Measurements from ENCODE around the gene TIGD2. TPM values are rescaled to one million over a fixed set of nuclear protein-coding genes. Genes with fewer than 3 reads are reported as not detected.

TIGD2 gene
- 5.3 TPM for polyA plus RNA-seq (2013, experiment 1 of 2)
- 4.9 TPM for polyA plus RNA-seq (2013, experiment 2 of 2)

DNA sequence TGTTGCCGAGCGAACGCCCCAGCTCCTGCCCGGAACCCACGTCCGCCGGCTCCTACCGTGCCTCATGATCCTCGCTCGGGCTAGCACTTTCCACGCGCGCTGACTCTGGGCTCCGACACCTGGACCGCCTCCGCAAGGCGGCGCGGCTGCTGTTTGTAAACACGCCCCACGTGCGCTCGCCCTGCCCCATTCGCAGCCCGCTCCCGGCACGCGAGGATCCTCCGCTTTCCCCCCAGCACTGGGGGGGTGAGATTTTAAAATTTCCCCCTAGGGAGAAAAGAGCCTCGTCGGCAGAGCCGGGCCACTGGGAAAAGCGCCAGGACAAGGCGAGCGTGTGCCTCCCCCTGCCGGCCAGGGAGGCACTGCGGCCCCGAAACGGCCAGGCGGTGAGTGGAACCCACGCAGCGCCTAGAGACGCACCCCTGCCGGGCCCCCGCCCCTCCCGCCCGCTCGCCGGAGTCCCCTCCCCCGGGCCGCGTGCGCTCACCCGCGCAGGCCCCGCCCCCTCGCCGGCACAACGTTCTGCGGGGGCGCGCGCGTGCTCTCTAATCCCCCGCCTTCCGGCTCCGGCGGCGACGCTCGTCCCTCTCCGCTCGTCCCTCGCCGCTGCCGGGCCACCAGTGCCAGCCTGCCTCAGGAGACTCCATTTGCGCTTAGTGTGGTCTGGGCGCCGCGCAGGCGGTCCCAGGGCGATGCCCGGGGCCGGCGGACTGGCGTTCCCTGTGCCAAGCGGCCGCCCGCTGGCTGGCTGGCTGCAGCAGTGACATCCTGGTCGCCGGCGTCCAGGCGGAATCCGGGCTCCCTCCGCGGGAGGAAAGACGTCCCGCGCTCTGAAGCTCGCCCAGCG is at the start of gene TIGD2:
Gene TIGD2, plus strand, starts transcription at position 548 of the 847 bp plus-strand sequence. CDS start 1,442 bp downstream, outside the sequence.
- WGBS = under 1% methylated on average over 101 of the region's 101 CpGs
- H3K4me1 ChIP-seq (ENCODE audit: insufficient read depth, low read length) = peaks cover 5% of the 10 kb centered on the region; the same call in 1 of the 2 replicates
- H3K9me3 ChIP-seq (ENCODE audit: insufficient read depth, low read depth, low read length) = no peaks in the 10 kb centered on the region
- H3K4me3 ChIP-seq (ENCODE audit: low read length) = peak within 1 kb of the TSS; percentile 79
- H3K36me3 ChIP-seq (ENCODE audit: insufficient read depth, low read length) = no peaks in the 10 kb centered on the region
- H3K9ac ChIP-seq (ENCODE audit: low read depth, low read length) = peak within 1 kb of the TSS; percentile 87
- peaks cover 36% of the 10 kb centered on the region for H3K27me3 ChIP-seq (ENCODE audit: insufficient read depth, low read length)
- H3K27ac ChIP-seq (ENCODE audit: low read depth, low read length) = peak within 1 kb of the TSS; percentile 46

GRCh38 chr4:89064848-89065247 is 46.5 kb upstream of the TIGD2 start:
- Histone ChIP-seq H3K36me3 (ENCODE audit: insufficient read depth, low read length) (no peaks in the 10 kb centered on the region), H3K9ac (ENCODE audit: low read depth, low read length) (no peak overlapping the region), H3K27me3 (ENCODE audit: insufficient read depth, low read length) (no peaks in the 10 kb centered on the region), H3K9me3 (ENCODE audit: insufficient read depth, low read depth, low read length) (peaks cover 13% of the 10 kb centered on the region; the same call in 1 of the 2 replicates), H3K4me3 (ENCODE audit: low read length) (no peak overlapping the region), H3K27ac (ENCODE audit: low read depth, low read length) (no peak overlapping the region), H3K4me1 (ENCODE audit: insufficient read depth, low read length) (no peaks in the 10 kb centered on the region)
- WGBS = 49% methylated on average over 2 of the region's 3 CpGs

DNA sequence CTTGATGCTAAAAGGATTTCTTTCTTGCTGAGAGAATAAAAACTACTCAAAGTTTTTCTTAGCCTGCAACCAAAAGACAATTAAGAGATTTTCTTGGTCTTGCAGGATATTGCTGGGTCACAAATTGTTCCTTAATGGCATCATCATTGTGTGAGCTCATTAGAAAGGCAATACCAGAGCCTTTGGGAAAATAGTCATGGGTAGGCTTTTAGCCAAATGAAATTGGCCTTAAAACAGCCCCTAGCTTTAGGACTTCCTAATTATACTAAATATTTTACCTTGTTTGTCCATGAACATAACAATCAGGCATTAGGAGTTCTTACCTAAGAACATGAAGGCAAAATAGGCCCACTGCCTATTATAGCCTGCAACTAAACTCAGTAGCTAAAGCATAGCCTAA is 43.9 kb upstream of the TIGD2 start:
- no peaks in the 10 kb centered on the region for H3K36me3 ChIP-seq (ENCODE audit: insufficient read depth, low read length)
- H3K9ac ChIP-seq (ENCODE audit: low read depth, low read length) = no peak overlapping the region
- no peaks in the 10 kb centered on the region for H3K4me1 ChIP-seq (ENCODE audit: insufficient read depth, low read length)
- no peak overlapping the region for H3K4me3 ChIP-seq (ENCODE audit: low read length)
- H3K27ac ChIP-seq (ENCODE audit: low read depth, low read length) = no peak overlapping the region
- H3K27me3 ChIP-seq (ENCODE audit: insufficient read depth, low read length) = no peaks in the 10 kb centered on the region
- H3K9me3 ChIP-seq (ENCODE audit: insufficient read depth, low read depth, low read length) = peaks cover 13% of the 10 kb centered on the region; the same call in 1 of the 2 replicates

DNA sequence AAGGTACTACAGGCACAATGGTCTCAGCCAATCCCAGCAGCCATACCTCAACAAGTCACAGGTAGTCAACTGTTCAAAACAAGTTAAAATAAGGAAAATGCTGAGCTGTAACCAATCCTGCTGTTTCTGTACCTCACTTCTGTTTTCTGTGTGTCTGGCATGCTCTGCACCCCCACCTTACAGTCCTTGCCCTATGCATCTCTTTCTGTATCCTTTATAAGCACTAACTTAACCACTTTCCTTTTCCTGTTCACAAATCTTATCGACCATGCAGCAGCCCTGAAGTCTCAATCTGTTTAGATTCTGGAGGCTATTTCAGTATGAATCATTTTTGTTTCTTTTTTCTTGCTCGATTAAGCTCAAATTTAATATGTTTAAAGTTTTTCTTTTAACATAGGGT is 41.9 kb upstream of the TIGD2 start:
- Histone ChIP-seq H3K9ac (ENCODE audit: low read depth, low read length) (no peak overlapping the region), H3K9me3 (ENCODE audit: insufficient read depth, low read depth, low read length) (peaks cover 13% of the 10 kb centered on the region; the same call in 1 of the 2 replicates), H3K4me3 (ENCODE audit: low read length) (no peak overlapping the region), H3K36me3 (ENCODE audit: insufficient read depth, low read length) (no peaks in the 10 kb centered on the region), H3K27me3 (ENCODE audit: insufficient read depth, low read length) (no peaks in the 10 kb centered on the region), H3K27ac (ENCODE audit: low read depth, low read length) (no peak overlapping the region), H3K4me1 (ENCODE audit: insufficient read depth, low read length) (no peaks in the 10 kb centered on the region)
- WGBS = 68% methylated on average over 1 of the region's 2 CpGs

DNA sequence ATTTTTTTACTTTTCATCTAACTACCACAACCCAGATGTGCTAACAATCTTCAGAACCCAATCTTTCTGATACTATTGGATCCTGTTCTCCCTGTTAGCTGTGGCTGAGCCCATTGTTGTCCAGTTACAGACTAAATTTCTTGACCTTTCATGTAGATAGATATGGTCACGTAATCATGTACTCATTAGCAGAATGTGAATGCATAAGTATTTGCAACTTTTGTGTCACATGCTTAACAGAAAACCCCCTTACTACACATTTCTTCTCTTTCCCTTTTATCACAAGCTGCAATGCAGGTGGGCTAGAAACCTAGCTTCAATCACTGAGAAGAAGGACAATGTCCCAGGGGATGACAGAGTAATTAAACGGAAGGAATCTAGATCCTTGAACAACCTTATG is 41.3 kb upstream of the TIGD2 start:
- Histone ChIP-seq H3K9ac (ENCODE audit: low read depth, low read length) (no peak overlapping the region), H3K36me3 (ENCODE audit: insufficient read depth, low read length) (no peaks in the 10 kb centered on the region), H3K27me3 (ENCODE audit: insufficient read depth, low read length) (no peaks in the 10 kb centered on the region), H3K27ac (ENCODE audit: low read depth, low read length) (no peak overlapping the region), H3K4me3 (ENCODE audit: low read length) (no peak overlapping the region), H3K4me1 (ENCODE audit: insufficient read depth, low read length) (no peaks in the 10 kb centered on the region), H3K9me3 (ENCODE audit: insufficient read depth, low read depth, low read length) (peaks cover 8% of the 10 kb centered on the region; the same call in 1 of the 2 replicates)
- 100% methylated on average over 2 of the region's 2 CpGs for WGBS

DNA sequence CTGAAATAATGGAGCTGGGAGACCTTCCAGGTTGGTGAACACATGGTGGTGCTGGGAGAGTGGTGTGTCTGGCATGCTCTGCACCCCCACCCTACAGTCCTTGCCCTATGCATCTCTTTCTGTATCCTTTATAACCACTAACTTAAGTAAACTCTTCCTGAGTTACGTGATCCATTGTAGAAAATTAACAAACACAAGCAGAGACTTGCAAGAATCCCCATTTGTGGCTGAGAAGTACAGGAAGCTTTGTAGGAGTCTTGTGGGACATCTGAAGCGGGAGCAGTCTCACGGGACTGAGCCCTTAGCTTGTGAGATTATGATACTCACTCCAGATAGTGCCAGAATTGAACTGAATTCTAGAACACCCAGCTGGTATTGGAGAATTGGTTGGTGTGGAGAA is 40.0 kb upstream of the TIGD2 start:
- H3K36me3 ChIP-seq (ENCODE audit: insufficient read depth, low read length) = no peaks in the 10 kb centered on the region
- H3K4me1 ChIP-seq (ENCODE audit: insufficient read depth, low read length) = no peaks in the 10 kb centered on the region
- H3K4me3 ChIP-seq (ENCODE audit: low read length) = no peak overlapping the region
- H3K27me3 ChIP-seq (ENCODE audit: insufficient read depth, low read length) = no peaks in the 10 kb centered on the region
- H3K27ac ChIP-seq (ENCODE audit: low read depth, low read length) = no peak overlapping the region
- no peaks in the 10 kb centered on the region for H3K9me3 ChIP-seq (ENCODE audit: insufficient read depth, low read depth, low read length)
- H3K9ac ChIP-seq (ENCODE audit: low read depth, low read length) = no peak overlapping the region
- WGBS = 98% methylated on average over 3 of the region's 3 CpGs

GRCh38 chr4:89072921-89073320 is 38.4 kb upstream of the TIGD2 start:
- no peaks in the 10 kb centered on the region for H3K4me1 ChIP-seq (ENCODE audit: insufficient read depth, low read length)
- no peaks in the 10 kb centered on the region for H3K27me3 ChIP-seq (ENCODE audit: insufficient read depth, low read length)
- no peak overlapping the region for H3K27ac ChIP-seq (ENCODE audit: low read depth, low read length)
- WGBS = 96% methylated on average over 1 of the region's 1 CpG
- H3K4me3 ChIP-seq (ENCODE audit: low read length) = no peak overlapping the region
- H3K9me3 ChIP-seq (ENCODE audit: insufficient read depth, low read depth, low read length) = peaks cover 11% of the 10 kb centered on the region; the same call in 1 of the 2 replicates
- H3K9ac ChIP-seq (ENCODE audit: low read depth, low read length) = no peak overlapping the region
- H3K36me3 ChIP-seq (ENCODE audit: insufficient read depth, low read length) = no peaks in the 10 kb centered on the region

DNA sequence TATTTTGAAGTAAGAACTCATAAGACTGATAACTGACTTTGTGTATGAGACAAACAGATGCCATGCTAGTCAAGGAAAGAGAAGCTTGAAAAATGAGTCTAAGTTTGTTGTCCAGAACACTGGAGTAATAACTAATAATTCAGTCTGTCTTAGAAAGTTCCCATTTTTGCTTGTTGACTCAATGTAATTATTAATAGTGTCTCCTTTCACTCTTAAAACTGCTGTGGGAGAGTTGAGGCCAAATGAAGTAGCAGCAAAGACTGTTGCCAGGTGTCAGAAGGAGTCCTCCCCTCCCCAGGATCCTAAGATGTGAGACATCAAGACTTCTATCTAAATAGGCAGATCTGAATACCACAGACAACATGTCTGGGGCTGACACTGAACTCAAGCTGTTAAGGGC is 33.6 kb upstream of the TIGD2 start:
- Histone ChIP-seq H3K4me3 (ENCODE audit: low read length) (no peak overlapping the region), H3K4me1 (ENCODE audit: insufficient read depth, low read length) (no peaks in the 10 kb centered on the region), H3K36me3 (ENCODE audit: insufficient read depth, low read length) (no peaks in the 10 kb centered on the region), H3K9ac (ENCODE audit: low read depth, low read length) (no peak overlapping the region), H3K27me3 (ENCODE audit: insufficient read depth, low read length) (no peaks in the 10 kb centered on the region), H3K9me3 (ENCODE audit: insufficient read depth, low read depth, low read length) (peaks cover 15% of the 10 kb centered on the region), H3K27ac (ENCODE audit: low read depth, low read length) (no peak overlapping the region)

- Histone ChIP-seq H3K36me3 (ENCODE audit: insufficient read depth, low read length) (no peaks in the 10 kb centered on the region), H3K4me1 (ENCODE audit: insufficient read depth, low read length) (no peaks in the 10 kb centered on the region), H3K4me3 (ENCODE audit: low read length) (no peak overlapping the region), H3K27me3 (ENCODE audit: insufficient read depth, low read length) (no peaks in the 10 kb centered on the region), H3K9ac (ENCODE audit: low read depth, low read length) (no peak overlapping the region), H3K27ac (ENCODE audit: low read depth, low read length) (no peak overlapping the region), H3K9me3 (ENCODE audit: insufficient read depth, low read depth, low read length) (peaks cover 15% of the 10 kb centered on the region)
- 82% methylated on average over 1 of the region's 1 CpG for WGBS
Measured at GRCh38 chr4:89078300-89078699, 33.0 kb upstream of the TIGD2 start.

- Histone ChIP-seq H3K4me1 (ENCODE audit: insufficient read depth, low read length) (no peaks in the 10 kb centered on the region), H3K9ac (ENCODE audit: low read depth, low read length) (no peak overlapping the region), H3K9me3 (ENCODE audit: insufficient read depth, low read depth, low read length) (no peaks in the 10 kb centered on the region), H3K27ac (ENCODE audit: low read depth, low read length) (no peak overlapping the region), H3K4me3 (ENCODE audit: low read length) (no peak overlapping the region), H3K27me3 (ENCODE audit: insufficient read depth, low read length) (no peaks in the 10 kb centered on the region), H3K36me3 (ENCODE audit: insufficient read depth, low read length) (no peaks in the 10 kb centered on the region)
- 87% methylated on average over 2 of the region's 2 CpGs for WGBS
Measured at GRCh38 chr4:89099034-89099433, 12.3 kb upstream of the TIGD2 start.

GRCh38 chr4:89099471-89099870 is 11.9 kb upstream of the TIGD2 start:
- Histone ChIP-seq H3K9ac (ENCODE audit: low read depth, low read length) (no peak overlapping the region), H3K4me3 (ENCODE audit: low read length) (no peak overlapping the region), H3K36me3 (ENCODE audit: insufficient read depth, low read length) (no peaks in the 10 kb centered on the region), H3K27ac (ENCODE audit: low read depth, low read length) (no peak overlapping the region), H3K9me3 (ENCODE audit: insufficient read depth, low read depth, low read length) (no peaks in the 10 kb centered on the region), H3K4me1 (ENCODE audit: insufficient read depth, low read length) (no peaks in the 10 kb centered on the region), H3K27me3 (ENCODE audit: insufficient read depth, low read length) (no peaks in the 10 kb centered on the region)
- WGBS = 100% methylated on average over 1 of the region's 1 CpG
